ENCODE measurements around the gene TRPM3.

Gene TRPM3

DNA sequence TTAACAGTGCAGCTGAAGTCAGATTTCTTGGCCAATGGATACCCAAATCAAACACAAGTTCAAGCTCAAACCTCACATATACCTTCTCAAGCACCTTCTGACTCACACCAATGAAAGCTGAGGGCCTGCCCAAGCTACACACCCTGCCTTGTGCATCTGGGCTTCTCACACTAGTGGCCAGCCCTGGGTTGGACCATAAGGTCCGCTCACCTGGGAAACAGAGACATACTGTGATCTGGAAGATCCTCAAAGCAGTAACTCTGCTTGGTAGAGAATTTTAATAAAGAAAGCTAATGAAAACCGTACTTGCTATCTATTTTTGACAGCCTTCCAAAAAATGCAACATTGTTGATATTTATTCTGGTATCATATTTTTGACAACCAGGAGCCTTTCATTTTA lies 7.4 kb upstream of the TRPM3 start:
- Histone ChIP-seq H3K4me1 (no peaks in the 10 kb centered on the region), H3K9ac (no peak overlapping the region), H3K4me3 (no peak overlapping the region), H3K9me3 (no peaks in the 10 kb centered on the region), H4K20me1 (no peaks in the 10 kb centered on the region), H3K27me3 (no peaks in the 10 kb centered on the region), H3K4me2 (no peak overlapping the region), H3K27ac (no peak overlapping the region), H3K36me3 (no peaks in the 10 kb centered on the region)
- no peak for TF ChIP-seq Cebpa-rat (IDR thresholded peaks at IDR 0.05)

DNA sequence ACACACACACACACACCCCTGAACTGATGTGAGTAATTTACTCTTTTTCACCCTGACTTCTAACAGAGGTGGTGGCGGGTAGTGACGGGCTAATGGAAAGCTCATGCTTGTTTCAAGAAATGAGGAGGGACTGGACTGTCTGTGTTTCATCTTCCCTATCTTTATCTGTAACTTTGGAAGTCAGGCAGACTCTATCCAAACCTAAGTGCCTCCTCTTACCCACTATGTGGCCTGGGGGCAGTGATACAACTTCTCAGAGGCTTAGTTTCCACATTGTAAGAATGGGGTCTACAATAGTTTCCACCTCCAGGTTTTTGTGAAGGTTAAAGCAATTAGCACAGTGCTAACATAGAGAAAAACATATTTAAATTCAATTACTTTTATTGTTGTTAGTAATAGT lies 5.9 kb upstream of the TRPM3 start:
- no peak for TF ChIP-seq Cebpa-rat (IDR thresholded peaks at IDR 0.05)
- H3K9ac ChIP-seq: no peak overlapping the region
- no peaks in the 10 kb centered on the region for H3K36me3 ChIP-seq
- no peaks in the 10 kb centered on the region for H4K20me1 ChIP-seq
- H3K27ac ChIP-seq: no peak overlapping the region
- H3K27me3 ChIP-seq: no peaks in the 10 kb centered on the region
- H3K4me1 ChIP-seq: no peaks in the 10 kb centered on the region
- no peak overlapping the region for H3K4me2 ChIP-seq
- H3K4me3 ChIP-seq: no peak overlapping the region
- H3K9me3 ChIP-seq: no peaks in the 10 kb centered on the region

- Histone ChIP-seq H3K4me2 (no peak overlapping the region), H4K20me1 (no peaks in the 10 kb centered on the region), H3K9me3 (no peaks in the 10 kb centered on the region), H3K27me3 (no peaks in the 10 kb centered on the region), H3K9ac (no peak overlapping the region), H3K27ac (no peak overlapping the region), H3K36me3 (no peaks in the 10 kb centered on the region), H3K4me3 (no peak overlapping the region), H3K4me1 (no peaks in the 10 kb centered on the region)
- TF ChIP-seq Cebpa-rat (IDR thresholded peaks at IDR 0.05): no peak
Measured at GRCh38 chr9:71122421-71122820, 1.0 kb upstream of the TRPM3 start.

GRCh38 chr9:71122022-71122275 lies 528 bp upstream of the TRPM3 start:
- Histone ChIP-seq H3K4me2 (no peak overlapping the region), H3K36me3 (no peaks in the 10 kb centered on the region), H4K20me1 (no peaks in the 10 kb centered on the region), H3K9me3 (no peaks in the 10 kb centered on the region), H3K4me3 (no peak overlapping the region), H3K4me1 (no peaks in the 10 kb centered on the region), H3K27me3 (no peaks in the 10 kb centered on the region), H3K9ac (no peak overlapping the region), H3K27ac (no peak overlapping the region)
- no peak for TF ChIP-seq Cebpa-rat (IDR thresholded peaks at IDR 0.05)

- Histone ChIP-seq H3K27me3 (no peaks in the 10 kb centered on the region), H3K9ac (no peak overlapping the region), H3K4me2 (no peak overlapping the region), H3K27ac (no peak overlapping the region), H3K36me3 (no peaks in the 10 kb centered on the region), H3K9me3 (no peaks in the 10 kb centered on the region), H4K20me1 (no peaks in the 10 kb centered on the region), H3K4me1 (no peaks in the 10 kb centered on the region), H3K4me3 (no peak overlapping the region)
- TF ChIP-seq Cebpa-rat (IDR thresholded peaks at IDR 0.05): no peak
Measured at GRCh38 chr9:71120501-71121247, 747 bp downstream of the TRPM3 start.

DNA sequence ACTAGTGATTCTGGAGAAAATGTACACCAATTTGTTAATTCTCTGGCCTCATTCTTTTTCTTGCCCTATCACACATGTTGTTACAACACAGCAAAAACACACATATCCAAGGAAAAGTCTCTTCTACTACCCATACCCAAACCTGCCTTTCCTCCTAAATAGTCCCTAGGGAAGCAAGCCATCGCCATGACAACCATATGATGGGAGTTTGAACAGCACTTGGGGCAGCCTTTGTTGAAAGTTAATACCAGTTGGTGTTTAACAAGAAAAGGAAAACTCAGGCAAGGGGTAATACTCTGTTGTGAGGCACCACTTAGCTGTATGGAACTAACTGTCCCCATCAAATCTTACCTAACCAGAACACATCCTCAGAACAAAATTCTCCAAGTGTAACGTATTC lies 1.7 kb downstream of the TRPM3 start:
- no peak overlapping the region for H3K9ac ChIP-seq
- no peaks in the 10 kb centered on the region for H3K9me3 ChIP-seq
- H3K27ac ChIP-seq: no peak overlapping the region
- H3K4me2 ChIP-seq: no peak overlapping the region
- H3K27me3 ChIP-seq: no peaks in the 10 kb centered on the region
- H3K4me1 ChIP-seq: no peaks in the 10 kb centered on the region
- TF ChIP-seq Cebpa-rat (IDR thresholded peaks at IDR 0.05): no peak
- no peaks in the 10 kb centered on the region for H4K20me1 ChIP-seq
- H3K4me3 ChIP-seq: no peak overlapping the region
- no peaks in the 10 kb centered on the region for H3K36me3 ChIP-seq

DNA sequence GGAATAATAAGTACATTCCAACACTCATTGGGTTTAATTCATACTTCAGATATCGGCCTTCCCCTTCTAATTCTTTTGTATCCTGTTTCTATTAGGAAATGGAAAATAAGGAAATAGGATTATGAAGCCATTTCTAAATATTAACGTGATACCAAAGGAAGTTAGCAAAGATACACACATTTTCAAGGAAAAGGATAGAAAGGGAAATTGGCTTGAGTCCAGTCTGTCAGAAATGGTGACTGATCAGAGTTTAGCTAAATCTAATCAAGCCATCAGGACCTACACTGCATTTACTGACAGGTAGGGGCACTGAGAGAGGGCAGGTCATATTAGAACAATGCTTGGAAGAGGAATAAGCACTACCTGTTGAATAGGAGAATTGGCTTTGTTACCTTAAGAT lies 3.1 kb downstream of the TRPM3 start:
- no peak overlapping the region for H3K27ac ChIP-seq
- no peak overlapping the region for H3K9ac ChIP-seq
- no peaks in the 10 kb centered on the region for H3K27me3 ChIP-seq
- no peaks in the 10 kb centered on the region for H4K20me1 ChIP-seq
- no peak overlapping the region for H3K4me3 ChIP-seq
- H3K4me2 ChIP-seq: no peak overlapping the region
- no peaks in the 10 kb centered on the region for H3K36me3 ChIP-seq
- H3K4me1 ChIP-seq: no peaks in the 10 kb centered on the region
- no peaks in the 10 kb centered on the region for H3K9me3 ChIP-seq
- no peak for TF ChIP-seq Cebpa-rat (IDR thresholded peaks at IDR 0.05)

DNA sequence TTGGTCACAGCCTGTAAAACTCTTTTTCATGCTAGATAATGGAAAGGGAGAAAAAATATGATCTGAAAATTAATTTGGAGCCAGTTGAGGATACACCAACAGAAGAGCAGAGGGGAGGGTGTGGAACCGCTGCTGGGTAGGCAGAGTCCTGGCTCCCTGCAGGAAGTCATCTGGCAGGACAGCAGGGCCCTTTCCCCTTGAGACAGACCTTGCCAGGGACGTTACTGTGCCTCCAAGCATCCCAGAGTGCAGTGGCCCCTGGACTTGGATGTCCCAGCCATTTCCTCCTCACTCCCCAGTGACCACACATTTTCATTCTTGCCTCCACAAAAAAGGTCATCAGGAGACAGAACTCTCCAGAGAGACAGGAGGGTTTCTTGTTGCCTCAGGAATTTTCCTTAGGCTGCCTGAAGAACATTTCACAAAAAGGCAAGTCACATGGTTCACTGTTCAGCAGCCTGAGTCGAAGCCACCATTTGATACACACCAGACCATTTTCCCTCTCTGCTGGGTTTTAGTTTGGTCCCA lies 5.9 kb downstream of the TRPM3 start:
- H3K4me2 ChIP-seq: no peak overlapping the region
- H3K9ac ChIP-seq: no peak overlapping the region
- no peak overlapping the region for H3K4me3 ChIP-seq
- no peak overlapping the region for H3K27ac ChIP-seq
- no peak for TF ChIP-seq Cebpa-rat (IDR thresholded peaks at IDR 0.05)
- H4K20me1 ChIP-seq: no peaks in the 10 kb centered on the region
- H3K27me3 ChIP-seq: no peaks in the 10 kb centered on the region
- H3K4me1 ChIP-seq: no peaks in the 10 kb centered on the region
- no peaks in the 10 kb centered on the region for H3K36me3 ChIP-seq
- no peaks in the 10 kb centered on the region for H3K9me3 ChIP-seq

DNA sequence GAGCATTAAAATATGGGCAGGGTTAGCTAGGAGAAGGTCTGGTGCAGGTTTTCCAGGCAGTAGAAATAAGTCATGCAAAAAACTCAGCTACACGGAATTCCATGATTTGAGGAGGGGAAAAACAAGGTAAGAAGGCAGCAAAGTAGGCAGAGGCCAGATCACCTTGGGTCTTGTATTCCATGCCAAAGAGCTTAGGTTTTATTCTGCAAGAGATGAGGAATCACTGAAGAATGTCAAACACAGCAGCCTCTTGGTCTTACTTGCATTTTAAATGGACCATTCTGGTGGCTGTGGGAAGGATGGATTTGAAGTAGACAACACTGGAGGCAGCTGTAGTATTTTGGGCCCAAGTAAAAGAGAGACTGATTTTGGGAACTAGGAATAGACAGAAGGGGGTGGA lies 8.6 kb downstream of the TRPM3 start:
- no peaks in the 10 kb centered on the region for H3K36me3 ChIP-seq
- no peak overlapping the region for H3K27ac ChIP-seq
- H3K9ac ChIP-seq: no peak overlapping the region
- no peaks in the 10 kb centered on the region for H4K20me1 ChIP-seq
- no peaks in the 10 kb centered on the region for H3K9me3 ChIP-seq
- no peaks in the 10 kb centered on the region for H3K4me1 ChIP-seq
- no peak overlapping the region for H3K4me3 ChIP-seq
- no peaks in the 10 kb centered on the region for H3K27me3 ChIP-seq
- TF ChIP-seq Cebpa-rat (IDR thresholded peaks at IDR 0.05): no peak
- no peak overlapping the region for H3K4me2 ChIP-seq

DNA sequence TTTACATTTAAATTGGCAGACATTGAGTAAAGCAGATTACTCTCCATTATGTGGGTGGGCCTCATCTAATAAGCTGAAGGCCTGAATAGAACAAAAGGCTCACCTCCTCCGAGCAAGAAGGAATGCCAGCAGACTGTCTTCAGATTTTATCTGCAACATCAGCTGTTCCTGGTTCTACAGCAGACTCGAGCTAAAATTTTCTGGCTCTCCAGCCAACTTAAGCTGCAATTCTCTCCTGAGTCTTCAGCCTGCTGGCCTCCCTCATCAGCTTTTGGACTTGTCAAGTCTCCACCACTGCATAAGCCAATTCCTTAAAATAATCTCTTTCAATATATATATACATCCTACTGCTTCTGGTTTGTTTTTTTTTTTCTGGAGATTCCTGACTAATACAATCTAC lies 12.5 kb downstream of the TRPM3 start:
- Histone ChIP-seq H4K20me1 (no peaks in the 10 kb centered on the region), H3K9me3 (no peaks in the 10 kb centered on the region), H3K27me3 (no peaks in the 10 kb centered on the region), H3K4me1 (no peaks in the 10 kb centered on the region), H3K9ac (no peak overlapping the region), H3K4me2 (no peak overlapping the region), H3K36me3 (no peaks in the 10 kb centered on the region), H3K27ac (no peak overlapping the region), H3K4me3 (no peak overlapping the region)
- no peak for TF ChIP-seq Cebpa-rat (IDR thresholded peaks at IDR 0.05)

DNA sequence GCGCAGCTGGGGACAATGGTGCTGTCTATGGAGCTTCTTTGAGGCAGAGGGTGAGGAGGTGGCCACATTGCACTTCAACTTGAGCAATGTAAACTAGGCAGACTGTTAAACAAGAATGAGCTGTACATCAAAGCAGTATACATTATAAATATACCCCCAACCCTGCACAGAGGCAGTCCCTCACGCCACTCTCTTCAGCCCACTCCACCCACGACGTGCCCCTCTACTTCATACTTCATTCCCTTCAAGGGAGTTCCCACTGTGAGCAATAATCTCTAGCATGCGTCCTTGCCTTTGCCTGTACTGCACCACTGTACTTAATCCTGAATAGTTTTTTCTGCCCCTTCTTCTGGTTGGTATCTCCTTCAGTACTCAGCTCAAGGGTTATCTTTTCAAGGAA lies 14.4 kb downstream of the TRPM3 start:
- H3K36me3 ChIP-seq: no peaks in the 10 kb centered on the region
- H3K27me3 ChIP-seq: no peaks in the 10 kb centered on the region
- H3K9me3 ChIP-seq: no peaks in the 10 kb centered on the region
- H3K4me1 ChIP-seq: no peaks in the 10 kb centered on the region
- H3K9ac ChIP-seq: no peak overlapping the region
- TF ChIP-seq Cebpa-rat (IDR thresholded peaks at IDR 0.05): no peak
- H3K27ac ChIP-seq: no peak overlapping the region
- H3K4me2 ChIP-seq: no peak overlapping the region
- no peaks in the 10 kb centered on the region for H4K20me1 ChIP-seq
- no peak overlapping the region for H3K4me3 ChIP-seq
